Right lobe of liver (tissue), 6 donors: ENCODE measurements around the gene TLNRD1. TPM values are rescaled to one million over a fixed set of nuclear protein-coding genes. Genes with fewer than 3 reads are reported as not detected.

Experiments used
- ATAC-seq, 4 donors: fragments of 200-7000 bp; cut with Tn5 transposase; one replicate each; pipeline ENCODE4 v1.9.1; 2020; ENCODE audit warnings: mild to moderate bottlenecking in 4 of 4, moderate library complexity in 4 of 4
- DNase-seq, 3 donors: peaks; one replicate each; pipeline ENCODE4 v3.0.0-alpha.2; 2020
- H3K27ac ChIP-seq, 3 donors: fragments of 200-600 bp; one replicate each; pipeline ENCODE4 v1.8.0; 2022
- H3K27me3 ChIP-seq, 2 donors: fragments of 200-600 bp; one replicate each; pipeline ENCODE4 v1.8.0; 2022
- H3K36me3 ChIP-seq, 4 donors: fragments of 200-600 bp; sonication (generic) in 1 of 4; one replicate each; pipeline versions ENCODE4 v1.5.1 to v1.8.0; 2017 to 2022; ENCODE audit warnings: control low read depth in 1 of 4
- H3K4me1 ChIP-seq, 4 donors: fragments of 200-600 bp; sonication (generic) in 1 of 4; one replicate each; pipeline versions ENCODE4 v1.5.1 to v1.8.0; 2017 to 2022; ENCODE audit warnings: control low read depth in 1 of 4
- H3K4me3 ChIP-seq, 3 donors: fragments of 200-600 bp; one replicate each; pipeline ENCODE4 v1.8.0; 2022
- H3K9me3 ChIP-seq, 4 donors: fragments of 200-600 bp; sonication (generic) in 1 of 4; one replicate each; pipeline versions ENCODE4 v1.5.1 to v1.8.0; 2017 to 2022; ENCODE audit warnings: control low read depth in 1 of 4
- CTCF ChIP-seq, 4 donors: fragments of 200-600 bp in 3 of 4; fragments of 450-650 bp in 1 of 4; IDR thresholded peaks; one replicate each; pipeline versions ENCODE4 v1.5.1 to v1.8.0; 2016 to 2022; ENCODE audit warnings: antibody characterized with exemption in 4 of 4, mild to moderate bottlenecking in 2 of 4
- POLR2A ChIP-seq: fragments of 450-650 bp; IDR thresholded peaks from one replicate; pipeline ENCODE4 v1.6.1; 2017; ENCODE audit warnings: antibody characterized with exemption, mild to moderate bottlenecking
- WGBS: methylation state at CpG from one replicate; pipeline ENCODE4 v1.1.6; 2018; ENCODE audit warnings: low coverage, low lambda C conversion rate; ENCODE audit not compliant: insufficient coverage; ENCODE audit errors: missing lambda C conversion rate; 5-methylcytosine and 5-hydroxymethylcytosine counted together
- intact Hi-C, 2 donors: fragments of 100-400 bp; cut with DNase I; formaldehyde crosslinking; loops; one replicate each; pipeline versions ENCODE4 v1.11.2 to v1.14.1; 2022
- total RNA-seq, 6 experiments: library from RNA; depleted of rRNA in 2 of 6; stranded (reverse); fragments of >200 nt in 2 of 6; fragmentation: NEBNext Ultra II Directional in 3 of 6; extraction: Animal tissue kit (Norgen Biotek cat#: 25700) in 3 of 6; gene quantifications; one replicate each; pipeline versions ENCODE4 v1.1.0 to v1.2.4, GENCODE V29; 2016 to 2023
- donor health status: DM: no; HTN: yes; CAD: no.
- donor health status: DM: no; HTN: no; CAD: no.
- donor health status: DM: no; HTN: no; CAD: no.
- donor health status: DM: no; HTN: yes; CAD: no.
- donor health status: DM: no; HTN: yes; CAD: no.

The TLNRD1 gene
- total RNA-seq, 6 experiments from 2014 or later = 3.0 to 7.4 (median 5.5) TPM

DNA sequence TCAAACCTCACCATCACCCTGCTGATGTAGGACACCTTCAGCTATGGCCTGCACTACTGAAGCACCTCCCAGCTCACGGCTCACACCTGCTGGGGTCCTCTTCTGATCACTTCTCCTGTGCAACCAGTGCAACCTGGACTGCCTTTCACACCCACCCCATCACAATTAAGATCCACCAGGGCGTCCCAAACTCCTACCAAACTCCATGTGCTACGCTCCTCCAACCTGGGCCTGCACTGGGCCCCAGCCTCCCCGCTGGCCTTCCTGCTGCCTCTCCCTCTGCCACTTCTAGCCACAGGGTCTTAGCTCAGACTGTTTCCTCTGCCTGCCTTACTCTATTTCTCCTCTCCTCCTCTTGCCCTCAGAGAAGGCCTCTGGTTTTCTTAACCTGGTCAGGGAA, 23.9 kb upstream of the TLNRD1 start:
- 95% methylated on average over 4 of the region's 4 CpGs for WGBS
- ATAC-seq (peak in 1 of 4 donors; percentile 12), DNase-seq (no peak)
- TF ChIP-seq CTCF (IDR thresholded peaks at IDR 0.05) (no peak), POLR2A (no peak)
- no peaks in the 10 kb centered on the region for H3K9me3 ChIP-seq
- no peak overlapping the region for H3K4me3 ChIP-seq
- no peaks in the 10 kb centered on the region for H3K27me3 ChIP-seq
- no peaks in the 10 kb centered on the region for H3K4me1 ChIP-seq
- peaks cover 0 to 30% (median 9%) of the 10 kb centered on the region in 4 donors for H3K36me3 ChIP-seq
- intact Hi-C loops = loop anchor here in 1 of 2 donors (10.0 kb wide), 2 partner anchors 412 to 522 kb away; no protein-coding TSS in a partner anchor
- no peak overlapping the region for H3K27ac ChIP-seq

- H3K4me1 ChIP-seq = no peaks in the 10 kb centered on the region
- WGBS = 81% methylated on average over 2 of the region's 7 CpGs
- H3K9me3 ChIP-seq = no peaks in the 10 kb centered on the region
- no peak overlapping the region for H3K27ac ChIP-seq
- H3K36me3 ChIP-seq = peaks cover 0 to 31% (median 9%) of the 10 kb centered on the region in 4 donors
- H3K27me3 ChIP-seq = no peaks in the 10 kb centered on the region
- DNase-seq = peak in 1 of 3 donors; percentile 44
- TF ChIP-seq POLR2A = no peak
- TF ChIP-seq CTCF (IDR thresholded peaks at IDR 0.05) = peak; percentile 22 to 37 (median 32)
- no peak overlapping the region for H3K4me3 ChIP-seq
- peak; percentile 61 to 67 (median 64) for ATAC-seq
- intact Hi-C loops = loop anchor here in 1 of 2 donors (10.0 kb wide), 2 partner anchors 413 to 523 kb away; no protein-coding TSS in a partner anchor
These were observed 23.1 kb upstream of the TLNRD1 start for GRCh38 chr15:80977627-80978036.

DNA sequence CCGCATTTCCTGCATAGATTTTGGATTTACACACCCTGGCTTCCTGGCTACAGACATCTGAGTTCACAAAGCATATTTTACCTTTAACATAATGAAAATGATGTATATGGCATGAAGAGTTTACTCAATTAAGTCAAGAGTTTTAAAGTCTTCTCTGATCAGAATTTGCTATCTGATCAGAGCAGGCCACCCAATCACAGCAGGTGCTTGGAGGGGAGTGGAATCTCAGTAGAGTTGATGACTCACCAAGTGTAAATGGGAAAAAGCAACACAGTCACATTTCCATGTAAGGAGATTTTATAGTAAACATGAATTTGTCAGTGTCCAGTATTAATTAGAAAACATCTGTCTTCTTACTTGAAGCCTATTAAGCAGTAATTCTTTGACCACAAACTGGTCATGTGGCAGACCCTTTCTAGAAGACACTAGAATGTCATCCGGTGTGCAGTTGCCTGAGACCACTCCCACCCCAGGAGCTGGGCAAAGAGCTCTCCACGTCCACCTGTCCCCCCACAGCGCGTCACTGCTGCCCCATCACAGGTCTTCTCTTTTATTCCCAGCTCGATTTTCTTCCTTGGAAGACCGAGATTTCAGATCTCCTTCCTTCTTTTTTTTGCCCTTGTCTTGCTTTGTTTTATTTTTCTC, 21.9 kb upstream of the TLNRD1 start:
- ATAC-seq = peak in 1 of 4 donors; percentile 69

GRCh38 chr15:80979538-80980200, 21.1 kb upstream of the TLNRD1 start:
- no peak for TF ChIP-seq CTCF (IDR thresholded peaks at IDR 0.05)
- no peak for TF ChIP-seq POLR2A
- Histone ChIP-seq H3K27ac (no peak overlapping the region), H3K9me3 (no peaks in the 10 kb centered on the region), H3K4me1 (no peaks in the 10 kb centered on the region), H3K4me3 (no peak overlapping the region), H3K27me3 (no peaks in the 10 kb centered on the region), H3K36me3 (peaks cover 0 to 31% (median 9%) of the 10 kb centered on the region in 4 donors)
- 66% methylated on average over 5 of the region's 8 CpGs for WGBS
- no peak for ATAC-seq
- intact Hi-C loops = loop anchor here in 1 of 2 donors (10.0 kb wide), 2 partner anchors 415 to 525 kb away; no protein-coding TSS in a partner anchor
- no peak for DNase-seq

More for the DNA sequence above, 21.9 kb upstream of the TLNRD1 start:
- Histone ChIP-seq H3K9me3 (no peaks in the 10 kb centered on the region), H3K27ac (no peak overlapping the region), H3K4me1 (no peaks in the 10 kb centered on the region), H3K4me3 (no peak overlapping the region), H3K27me3 (no peaks in the 10 kb centered on the region), H3K36me3 (peaks cover 0 to 31% (median 9%) of the 10 kb centered on the region in 4 donors)
- no peak for DNase-seq
- TF ChIP-seq POLR2A (no peak), CTCF (IDR thresholded peaks at IDR 0.05) (no peak)
- intact Hi-C loops = loop anchor here in 1 of 2 donors (10.0 kb wide), 2 partner anchors 414 to 524 kb away; no protein-coding TSS in a partner anchor
- WGBS = 89% methylated on average over 7 of the region's 7 CpGs
